ENCODE data around the gene PAPPA2. TPM values are rescaled to one million over a fixed set of nuclear protein-coding genes. Genes with fewer than 3 reads are reported as not detected.

PAPPA2 gene
- total RNA-seq, 3 donors from 2014 or later (not counting 1 experiment from before 2014, with no cell fraction given) = 0.48 TPM; not detected in 2

DNA sequence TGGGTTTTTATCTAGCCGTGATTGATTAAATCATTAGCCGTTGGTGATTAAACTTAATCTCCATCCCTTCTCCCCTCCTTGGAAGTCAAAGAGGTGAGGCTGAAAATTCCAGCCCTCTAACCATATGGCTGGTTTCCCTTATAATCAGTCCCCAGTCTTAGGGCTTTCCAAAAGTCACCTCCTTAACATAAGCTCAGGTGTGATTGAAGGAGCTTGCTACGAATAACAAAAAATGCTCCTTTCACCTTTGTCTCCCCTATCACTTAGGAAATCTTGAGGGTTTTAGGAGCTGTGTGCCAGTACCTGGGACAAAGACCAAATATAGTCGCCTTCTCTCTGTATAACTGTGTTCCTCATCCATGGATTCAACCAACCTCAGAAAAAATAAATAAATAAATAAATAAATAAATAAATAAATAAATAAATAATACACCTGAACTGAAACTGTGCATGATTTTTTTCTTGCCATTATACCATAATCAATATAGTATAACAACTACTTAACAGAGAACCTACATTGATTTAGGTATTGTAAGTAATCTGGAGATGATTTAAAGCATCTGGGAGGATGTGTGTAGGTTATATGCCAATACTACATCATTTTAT lies 82.2 kb downstream of the PAPPA2 start:
- DNase-seq = no peak
- Histone ChIP-seq H3K9me3 (ENCODE audit: control insufficient read depth, insufficient read depth, low read length) (no peaks in the 10 kb centered on the region), H3K4me3 (ENCODE audit: low read length) (no peak overlapping the region), H3K27me3 (ENCODE audit: control insufficient read depth, insufficient read depth, low read length) (no peaks in the 10 kb centered on the region), H3K4me1 (ENCODE audit: control insufficient read depth, insufficient read depth, low read length) (no peaks in the 10 kb centered on the region), H3K27ac (ENCODE audit: low read length) (no peak overlapping the region), H3K36me3 (ENCODE audit: control insufficient read depth, insufficient read depth, low read length) (no peaks in the 10 kb centered on the region)
- Mint-ChIP-seq H3K27me3 (ENCODE audit: low read depth in 2 of 2) (no peaks in the 10 kb centered on the region), H3K4me3 (no peak overlapping the region), H3K9me3 (peaks cover 3 to 4% of the 10 kb centered on the region in 2 donors), H3K36me3 (no peaks in the 10 kb centered on the region), H3K27ac (no peak overlapping the region), H3K4me1 (no peaks in the 10 kb centered on the region)
- TF ChIP-seq, protein P1, sequence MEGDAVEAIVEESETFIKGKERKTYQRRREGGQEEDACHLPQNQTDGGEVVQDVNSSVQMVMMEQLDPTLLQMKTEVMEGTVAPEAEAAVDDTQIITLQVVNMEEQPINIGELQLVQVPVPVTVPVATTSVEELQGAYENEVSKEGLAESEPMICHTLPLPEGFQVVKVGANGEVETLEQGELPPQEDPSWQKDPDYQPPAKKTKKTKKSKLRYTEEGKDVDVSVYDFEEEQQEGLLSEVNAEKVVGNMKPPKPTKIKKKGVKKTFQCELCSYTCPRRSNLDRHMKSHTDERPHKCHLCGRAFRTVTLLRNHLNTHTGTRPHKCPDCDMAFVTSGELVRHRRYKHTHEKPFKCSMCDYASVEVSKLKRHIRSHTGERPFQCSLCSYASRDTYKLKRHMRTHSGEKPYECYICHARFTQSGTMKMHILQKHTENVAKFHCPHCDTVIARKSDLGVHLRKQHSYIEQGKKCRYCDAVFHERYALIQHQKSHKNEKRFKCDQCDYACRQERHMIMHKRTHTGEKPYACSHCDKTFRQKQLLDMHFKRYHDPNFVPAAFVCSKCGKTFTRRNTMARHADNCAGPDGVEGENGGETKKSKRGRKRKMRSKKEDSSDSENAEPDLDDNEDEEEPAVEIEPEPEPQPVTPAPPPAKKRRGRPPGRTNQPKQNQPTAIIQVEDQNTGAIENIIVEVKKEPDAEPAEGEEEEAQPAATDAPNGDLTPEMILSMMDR (IDR thresholded peaks at IDR 0.05) = no peak
- 84% methylated on average over 3 of the region's 4 CpGs for WGBS (ENCODE audit: insufficient coverage)
- intact Hi-C loops (cut with micrococcal nuclease) = no loop called here
- no peak for ATAC-seq

- H3K27ac Mint-ChIP-seq = no peak overlapping the region
- H3K9me3 Mint-ChIP-seq = peaks cover 0 to 4% of the 10 kb centered on the region in 2 donors
- H3K36me3 Mint-ChIP-seq = no peaks in the 10 kb centered on the region
- WGBS (ENCODE audit: insufficient coverage) = no CpG with 5 or more reads among the region's 1 CpG
- intact Hi-C loops (cut with micrococcal nuclease) = no loop called here
- no peaks in the 10 kb centered on the region for H3K36me3 ChIP-seq (ENCODE audit: control insufficient read depth, insufficient read depth, low read length)
- no peak overlapping the region for H3K4me3 ChIP-seq (ENCODE audit: low read length)
- TF ChIP-seq, protein P1 (IDR thresholded peaks at IDR 0.05) = no peak
- H3K4me3 Mint-ChIP-seq = no peak overlapping the region
- H3K4me1 ChIP-seq (ENCODE audit: control insufficient read depth, insufficient read depth, low read length) = no peaks in the 10 kb centered on the region
- no peaks in the 10 kb centered on the region for H3K9me3 ChIP-seq (ENCODE audit: control insufficient read depth, insufficient read depth, low read length)
- DNase-seq = no peak
- H3K27ac ChIP-seq (ENCODE audit: low read length) = no peak overlapping the region
- no peak for ATAC-seq
- H3K27me3 ChIP-seq (ENCODE audit: control insufficient read depth, insufficient read depth, low read length) = no peaks in the 10 kb centered on the region
- no peaks in the 10 kb centered on the region for H3K4me1 Mint-ChIP-seq
- peaks cover 0 to 5% of the 10 kb centered on the region in 2 donors for H3K27me3 Mint-ChIP-seq (ENCODE audit: low read depth in 2 of 2)
These were observed 83.8 kb downstream of the PAPPA2 start for GRCh38 chr1:176546825-176547224.

GRCh38 chr1:176551146-176551545 lies 88.2 kb downstream of the PAPPA2 start:
- Histone ChIP-seq H3K9me3 (ENCODE audit: control insufficient read depth, insufficient read depth, low read length) (no peaks in the 10 kb centered on the region), H3K27ac (ENCODE audit: low read length) (no peak overlapping the region), H3K36me3 (ENCODE audit: control insufficient read depth, insufficient read depth, low read length) (no peaks in the 10 kb centered on the region), H3K4me1 (ENCODE audit: control insufficient read depth, insufficient read depth, low read length) (no peaks in the 10 kb centered on the region), H3K27me3 (ENCODE audit: control insufficient read depth, insufficient read depth, low read length) (no peaks in the 10 kb centered on the region), H3K4me3 (ENCODE audit: low read length) (no peak overlapping the region)
- Mint-ChIP-seq H3K4me1 (no peaks in the 10 kb centered on the region), H3K4me3 (no peak overlapping the region), H3K36me3 (no peaks in the 10 kb centered on the region), H3K27me3 (ENCODE audit: low read depth in 2 of 2) (peaks cover 10 to 16% of the 10 kb centered on the region in 2 donors), H3K27ac (no peak overlapping the region), H3K9me3 (peaks cover 3 to 4% of the 10 kb centered on the region in 2 donors)
- TF ChIP-seq, protein P1 (IDR thresholded peaks at IDR 0.05) = no peak
- intact Hi-C loops (cut with micrococcal nuclease) = no loop called here
- ATAC-seq = no peak
- no peak for DNase-seq
- 79% methylated on average over 6 of the region's 6 CpGs for whole genome bisulfite sequencing (ENCODE audit: insufficient coverage)

All from natural killer cell (primary cell).